SK-N-SH treated with all-trans-retinoic acid at 6 μM for 48 hours (cell line): ENCODE results near the gene CNTN4.

Experiments used
- ATAC-seq: fragments of 200-7000 bp; cut with Tn5 transposase; 3 replicates; pipeline ENCODE4 v1.9.1; 2020; ENCODE audit warnings: mild to moderate bottlenecking, moderate library complexity
- ARNTL ChIP-seq: fragments of 450-650 bp; formaldehyde crosslinking; IDR thresholded peaks from 2 replicates; pipeline ENCODE4 v1.5.0; 2020; ENCODE audit warnings: low read depth, mild to moderate bottlenecking, moderate library complexity, borderline replicate concordance
- BACH2 ChIP-seq: fragments of 250-450 bp; sonication (Bioruptor Pico); IDR thresholded peaks from 2 replicates; pipeline ENCODE4 v1.9.0; 2021; ENCODE audit warnings: mild to moderate bottlenecking, borderline replicate concordance
- CSDC2 ChIP-seq: fragments of 250-450 bp; sonication (Bioruptor Pico); IDR thresholded peaks from 2 replicates; pipeline ENCODE4 v1.5.0; 2020; ENCODE audit warnings: mild to moderate bottlenecking, moderate library complexity
- ESRRG ChIP-seq: fragments of 250-450 bp; sonication (Bioruptor Pico); IDR thresholded peaks from 2 replicates; pipeline ENCODE4 v1.6.1; 2021; ENCODE audit warnings: mild to moderate bottlenecking
- GLIS3 ChIP-seq: fragments of 250-450 bp; sonication (Bioruptor Pico); IDR thresholded peaks from 2 replicates; pipeline ENCODE4 v1.5.0; 2020; ENCODE audit warnings: mild to moderate bottlenecking, moderate library complexity
- ISL1 ChIP-seq: fragments of 250-450 bp; sonication (Bioruptor Pico); IDR thresholded peaks from 2 replicates; pipeline ENCODE4 v2.1.2; 2022; ENCODE audit warnings: mild to moderate bottlenecking, moderate library complexity
- PATZ1 ChIP-seq: fragments of 250-450 bp; sonication (Bioruptor Pico); IDR thresholded peaks from 2 replicates; pipeline ENCODE4 v1.8.0; 2020; ENCODE audit warnings: mild to moderate bottlenecking, moderate library complexity, borderline replicate concordance
- SNAI2 ChIP-seq: fragments of 250-450 bp; sonication (Bioruptor Pico); IDR thresholded peaks from 2 replicates; pipeline ENCODE4 v1.5.0; 2020; ENCODE audit warnings: mild to moderate bottlenecking, moderate library complexity
- TCF4 ChIP-seq: fragments of 250-450 bp; sonication (Bioruptor Pico); IDR thresholded peaks from 2 replicates; pipeline ENCODE4 v1.8.0; 2021; ENCODE audit warnings: mild to moderate bottlenecking, moderate library complexity, borderline replicate concordance
- ZC3H10 ChIP-seq: fragments of 250-450 bp; sonication (Bioruptor Pico); IDR thresholded peaks from 2 replicates; pipeline ENCODE4 v1.5.1; 2021; ENCODE audit warnings: mild to moderate bottlenecking, moderate library complexity
- ZFP30 ChIP-seq: fragments of 450-650 bp; formaldehyde crosslinking; IDR thresholded peaks from 2 replicates; pipeline ENCODE4 v1.5.0; 2022; ENCODE audit warnings: mild to moderate bottlenecking, moderate library complexity
- ZNF565 ChIP-seq: fragments of 450-650 bp; formaldehyde crosslinking; conservative IDR thresholded peaks from 2 replicates; pipeline ENCODE4 v1.5.0; 2020; ENCODE audit warnings: low read depth, mild to moderate bottlenecking, moderate library complexity
- ZNF70 ChIP-seq: fragments of 450-650 bp; formaldehyde crosslinking; IDR thresholded peaks from 2 replicates; pipeline ENCODE4 v1.5.0; 2020; ENCODE audit warnings: mild to moderate bottlenecking, moderate library complexity
- ZNF8 ChIP-seq: fragments of 450-650 bp; formaldehyde crosslinking; IDR thresholded peaks from 2 replicates; pipeline ENCODE4 v1.5.0; 2020; ENCODE audit warnings: mild to moderate bottlenecking, moderate library complexity
- TF ChIP-seq, protein P1 (sequence below): fragments of 250-450 bp; sonication (Bioruptor Pico); IDR thresholded peaks from 2 replicates; pipeline ENCODE4 v1.5.0; 2020; ENCODE audit warnings: mild to moderate bottlenecking, moderate library complexity

CNTN4 gene

GRCh38 chr3:2097641-2098191 lies 950 bp upstream of the CNTN4 start (continued):
- TF ChIP-seq SNAI2 (CRISPR knock-in tag) (no peak), ISL1 (CRISPR knock-in tag) (no peak)

- peak; percentile 20; the same call in 1 of the 3 replicates for ATAC-seq
- TF ChIP-seq BACH2 (CRISPR knock-in tag), result no peak
- TF ChIP-seq, all 23 proteins: peak for 0
Measured at GRCh38 chr3:2099028-2099671, 484 bp downstream of the CNTN4 start.

DNA sequence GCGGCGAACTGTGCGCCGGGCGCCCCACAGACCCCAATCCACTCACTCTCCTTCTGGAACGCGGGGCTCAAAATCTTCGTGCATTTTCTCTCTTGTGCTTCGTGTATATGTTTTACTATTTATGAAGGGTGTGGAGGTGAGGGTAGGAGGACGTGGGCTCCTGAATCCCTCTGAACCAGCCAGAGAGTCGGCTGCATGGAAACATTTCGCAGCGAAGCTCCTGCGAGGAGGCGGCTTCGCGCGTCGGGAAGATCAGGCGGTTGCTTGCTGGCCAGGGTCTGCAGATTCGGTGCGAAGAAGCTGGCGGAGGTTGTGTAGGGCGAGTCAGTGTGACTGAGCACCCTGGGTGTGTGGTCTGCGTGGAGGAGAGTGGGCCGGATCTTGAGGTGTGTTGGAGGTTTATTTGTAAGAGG lies 1.1 kb downstream of the CNTN4 start:
- no peak for TF ChIP-seq SNAI2 (CRISPR knock-in tag)
- TF ChIP-seq PATZ1 (CRISPR knock-in tag), result no peak
- TF ChIP-seq ZC3H10 (CRISPR knock-in tag), result no peak
- TF ChIP-seq ZFP30 (CRISPR knock-in tag), result no peak
- no peak for ATAC-seq

DNA sequence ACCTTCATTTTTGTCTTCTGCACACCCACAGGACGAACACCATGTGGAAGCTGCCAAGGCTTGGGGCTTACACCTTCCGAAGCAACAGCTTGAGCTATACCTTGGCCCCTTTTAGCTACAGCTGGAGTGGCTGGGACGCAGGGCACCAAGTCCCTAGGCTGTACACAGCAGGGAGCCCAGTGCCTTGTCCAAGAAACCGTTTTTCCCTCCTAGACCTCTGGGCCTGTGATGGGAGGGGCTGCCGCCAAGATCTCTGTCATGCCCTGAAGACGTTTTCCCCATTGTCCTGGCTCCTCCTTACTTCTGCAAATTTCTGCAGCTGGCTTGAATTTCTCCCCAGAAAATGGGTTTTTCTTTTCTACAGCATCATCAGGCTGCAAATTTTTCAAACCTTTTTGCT lies 7.8 kb downstream of the CNTN4 start:
- TF ChIP-seq ZFP30 (CRISPR knock-in tag) (no peak), BACH2 (CRISPR knock-in tag) (no peak), GLIS3 (no peak), SNAI2 (CRISPR knock-in tag) (no peak), ARNTL (CRISPR knock-in tag) (no peak), ZNF70 (CRISPR knock-in tag) (no peak), TCF4 (CRISPR knock-in tag) (no peak), PATZ1 (CRISPR knock-in tag) (no peak), CSDC2 (CRISPR knock-in tag) (no peak), ZNF8 (CRISPR knock-in tag) (no peak)
- TF ChIP-seq, protein P1, sequence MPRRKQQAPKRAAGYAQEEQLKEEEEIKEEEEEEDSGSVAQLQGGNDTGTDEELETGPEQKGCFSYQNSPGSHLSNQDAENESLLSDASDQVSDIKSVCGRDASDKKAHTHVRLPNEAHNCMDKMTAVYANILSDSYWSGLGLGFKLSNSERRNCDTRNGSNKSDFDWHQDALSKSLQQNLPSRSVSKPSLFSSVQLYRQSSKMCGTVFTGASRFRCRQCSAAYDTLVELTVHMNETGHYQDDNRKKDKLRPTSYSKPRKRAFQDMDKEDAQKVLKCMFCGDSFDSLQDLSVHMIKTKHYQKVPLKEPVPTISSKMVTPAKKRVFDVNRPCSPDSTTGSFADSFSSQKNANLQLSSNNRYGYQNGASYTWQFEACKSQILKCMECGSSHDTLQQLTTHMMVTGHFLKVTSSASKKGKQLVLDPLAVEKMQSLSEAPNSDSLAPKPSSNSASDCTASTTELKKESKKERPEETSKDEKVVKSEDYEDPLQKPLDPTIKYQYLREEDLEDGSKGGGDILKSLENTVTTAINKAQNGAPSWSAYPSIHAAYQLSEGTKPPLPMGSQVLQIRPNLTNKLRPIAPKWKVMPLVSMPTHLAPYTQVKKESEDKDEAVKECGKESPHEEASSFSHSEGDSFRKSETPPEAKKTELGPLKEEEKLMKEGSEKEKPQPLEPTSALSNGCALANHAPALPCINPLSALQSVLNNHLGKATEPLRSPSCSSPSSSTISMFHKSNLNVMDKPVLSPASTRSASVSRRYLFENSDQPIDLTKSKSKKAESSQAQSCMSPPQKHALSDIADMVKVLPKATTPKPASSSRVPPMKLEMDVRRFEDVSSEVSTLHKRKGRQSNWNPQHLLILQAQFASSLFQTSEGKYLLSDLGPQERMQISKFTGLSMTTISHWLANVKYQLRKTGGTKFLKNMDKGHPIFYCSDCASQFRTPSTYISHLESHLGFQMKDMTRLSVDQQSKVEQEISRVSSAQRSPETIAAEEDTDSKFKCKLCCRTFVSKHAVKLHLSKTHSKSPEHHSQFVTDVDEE, result no peak
- ATAC-seq, result no peak

DNA sequence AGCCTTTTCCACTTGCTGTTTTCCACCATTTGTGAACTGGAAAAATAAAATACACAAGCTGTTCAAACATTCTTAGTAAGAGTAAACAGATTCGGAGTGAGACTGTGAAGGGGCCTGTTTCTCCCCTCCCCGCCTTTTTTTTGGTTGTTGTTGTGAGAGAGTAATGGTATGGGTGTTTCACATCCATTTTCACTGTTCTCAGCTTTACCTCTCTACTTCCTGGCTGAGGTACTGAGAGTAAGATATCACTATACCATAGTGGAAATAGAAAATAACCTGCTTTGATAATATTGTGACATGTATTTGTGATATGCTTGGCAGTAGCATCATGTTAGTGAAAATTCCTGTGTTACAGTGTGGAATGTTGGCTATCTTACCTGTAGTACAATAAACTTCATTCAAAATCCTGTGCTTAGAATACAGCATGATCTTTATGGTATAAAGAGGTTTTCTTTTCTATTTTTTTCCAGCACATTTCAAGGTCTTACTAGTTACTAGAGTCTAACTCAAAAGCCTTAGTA lies 12.0 kb downstream of the CNTN4 start:
- no peak for TF ChIP-seq PATZ1 (CRISPR knock-in tag)
- TF ChIP-seq ZNF565, result no peak
- no peak for TF ChIP-seq ARNTL (CRISPR knock-in tag)
- TF ChIP-seq BACH2 (CRISPR knock-in tag), result no peak
- no peak for TF ChIP-seq ZNF8 (CRISPR knock-in tag)
- no peak for TF ChIP-seq ESRRG (CRISPR knock-in tag)
- ATAC-seq, result no peak
